K562 (cell line): Measurements from ENCODE around the gene ZNF648. TPM values are rescaled to one million over a fixed set of nuclear protein-coding genes. Genes with fewer than 3 reads are reported as not detected.

Source experiments
- ATAC-seq: fragments of 200-7000 bp; cut with Tn5 transposase; 3 replicates; pipeline ENCODE4 v1.9.1; 2020; ENCODE audit warnings: moderate library complexity
- BruUV-seq: library from RNA; stranded (reverse); fragments of 400-500 nt; replicated peaks from 2 replicates; lab custom pipeline; 2021; lab: Mats Ljungman, UMichigan
- CTCF ChIA-PET: fragments of 300-600 bp; formaldehyde crosslinking; extraction: SDS; loops from one replicate; lab custom pipeline; 2021; ENCODE audit warnings: low intra/inter-chr PET ratio; lab: Yijun Ruan, JAX
- POLR2A ChIA-PET: fragments of 300-600, 350-650 bp; sonication (Branson Sonifier 250); formaldehyde crosslinking; extraction: SDS; loops from one replicate; lab custom pipeline; 2021; ENCODE audit warnings: antibody characterized with exemption, inconsistent platforms; lab: Yijun Ruan, JAX
- DNase-seq, 4 experiments: peaks; one replicate each; pipeline versions ENCODE4 v3.0.0 to v3.0.0-alpha.2; 2011 to 2018; ENCODE audit warnings: low spot score in 3 of 4, mixed read lengths in 3 of 4; ENCODE audit errors: extremely low read depth in 1 of 4
- FAIRE-seq: peaks from 2 replicates; lab custom pipeline; 2011; peaks lifted over from hg19 to GRCh38; lab: Jason Lieb, UNC
- H2AFZ ChIP-seq: 2 replicates; pipeline ENCODE4 v1.6.0; 2011; ENCODE audit warnings: low read depth, low read length, control low read depth, inconsistent platforms
- H3K27ac ChIP-seq: fragments of 200-600 bp; 3 replicates; pipeline ENCODE4 v1.8.0; 2011; ENCODE audit warnings: low read depth, mild to moderate bottlenecking, control low read depth, inconsistent platforms, low read length, moderate library complexity, mixed read lengths; ENCODE audit errors: extremely low read depth
- H3K27me3 ChIP-seq, 2 experiments: fragments of 300-600 bp in 1 of 2; 2 replicates in 1 of 2; 3 replicates in 1 of 2; pipeline versions ENCODE4 v1.6.0 to v1.8.0; 2011; ENCODE audit warnings: inconsistent platforms in 2 of 2, low read length in 2 of 2, mild to moderate bottlenecking in 1 of 2, mixed read lengths in 1 of 2, moderate library complexity in 1 of 2; ENCODE audit not compliant: control insufficient read depth in 2 of 2, insufficient read depth in 2 of 2
- H3K36me3 ChIP-seq: fragments of 300-600 bp; 3 replicates; pipeline ENCODE4 v1.8.0; 2011; ENCODE audit warnings: mild to moderate bottlenecking, low read length, inconsistent platforms; ENCODE audit not compliant: control insufficient read depth, insufficient read depth
- H3K4me1 ChIP-seq, 2 experiments: fragments of 200-600 bp in 1 of 2; replicated peaks in 1 of 2; 2 replicates in 1 of 2; 3 replicates in 1 of 2; pipeline versions ENCODE4 v1.5.1 to v1.8.0; 2011; ENCODE audit warnings: inconsistent platforms in 2 of 2, low read length in 2 of 2, mild to moderate bottlenecking in 1 of 2, mixed read lengths in 1 of 2, moderate library complexity in 1 of 2; ENCODE audit not compliant: control insufficient read depth in 2 of 2, insufficient read depth in 2 of 2
- H3K4me2 ChIP-seq: 2 replicates; pipeline ENCODE4 v1.6.1; 2011; ENCODE audit warnings: low read length, control low read depth, inconsistent platforms, mixed read lengths; ENCODE audit not compliant: insufficient read depth
- H3K4me3 ChIP-seq: fragments of 200-600 bp; sonication (generic), shearing (Covaris generic); 2 replicates; pipeline ENCODE4 v1.5.1; 2016; ENCODE audit warnings: control low read depth, inconsistent platforms
- H3K79me2 ChIP-seq: fragments of 200-600 bp; 3 replicates; pipeline ENCODE4 v1.8.0; 2011; ENCODE audit warnings: low read length, inconsistent platforms; ENCODE audit not compliant: control insufficient read depth, insufficient read depth
- H3K9ac ChIP-seq, 2 experiments: 2 replicates each; pipeline versions ENCODE4 v1.6.0 to v1.6.1; 2011; ENCODE audit warnings: low read depth in 2 of 2, low read length in 2 of 2, control low read depth in 1 of 2, inconsistent platforms in 1 of 2, mild to moderate bottlenecking in 1 of 2, mixed read lengths in 1 of 2; ENCODE audit not compliant: insufficient read depth in 1 of 2
- H3K9me1 ChIP-seq: one replicate; pipeline ENCODE4 v1.6.0; 2011; ENCODE audit warnings: inconsistent platforms, mild to moderate bottlenecking, low read length, moderate library complexity; ENCODE audit not compliant: control insufficient read depth, insufficient read depth
- H3K9me3 ChIP-seq: replicated peaks from 2 replicates; pipeline ENCODE4 v1.5.1; 2011; ENCODE audit warnings: low read depth, low read length, inconsistent platforms; ENCODE audit not compliant: control insufficient read depth, insufficient read depth
- H4K20me1 ChIP-seq: replicated peaks from 2 replicates; pipeline ENCODE4 v1.6.1; 2011; ENCODE audit warnings: low read length, inconsistent platforms, mixed read lengths; ENCODE audit not compliant: control insufficient read depth, insufficient read depth
- EZH2 ChIP-seq: IDR thresholded peaks from 2 replicates; pipeline ENCODE4 v1.6.1; 2012; ENCODE audit warnings: low read depth, mild to moderate bottlenecking, inconsistent platforms, low read length, borderline replicate concordance
- FOXA1 ChIP-seq: fragments of 450-650 bp; IDR thresholded peaks from 2 replicates; pipeline ENCODE4 v1.6.1; 2016; ENCODE audit warnings: mild to moderate bottlenecking, borderline replicate concordance
- FOXK2 ChIP-seq, 2 experiments: fragments of 450-650 bp; IDR thresholded peaks in 1 of 2; conservative IDR thresholded peaks in 1 of 2; 2 replicates each; pipeline ENCODE4 v1.6.1; 2016; ENCODE audit warnings: low read depth in 2 of 2, mild to moderate bottlenecking in 1 of 2
- GTF2A2 ChIP-seq: IDR thresholded peaks from 2 replicates; pipeline ENCODE4 v1.6.1; 2016; ENCODE audit warnings: mild to moderate bottlenecking, missing genetic modification characterization, missing compliant biosample characterization
- HOXB6 ChIP-seq: fragments of 250-450 bp; sonication (Bioruptor Pico); IDR thresholded peaks from 2 replicates; pipeline ENCODE4 v1.5.1; 2022; ENCODE audit warnings: mild to moderate bottlenecking, borderline replicate concordance
- KDM2B ChIP-seq: fragments of 250-450 bp; sonication (Bioruptor Pico); IDR thresholded peaks from 2 replicates; pipeline ENCODE4 v1.8.0; 2021; ENCODE audit warnings: mild to moderate bottlenecking, moderate library complexity
- LCOR ChIP-seq: sonication (generic); formaldehyde crosslinking; IDR thresholded peaks from 2 replicates; pipeline ENCODE4 v1.8.0; 2022; ENCODE audit warnings: mild to moderate bottlenecking, missing genetic modification reagents
- MECOM ChIP-seq: fragments of 250-450 bp; sonication (Bioruptor Pico); IDR thresholded peaks from 2 replicates; pipeline ENCODE4 v1.8.0; 2022; ENCODE audit warnings: inconsistent platforms
- MEF2D ChIP-seq: conservative IDR thresholded peaks from 2 replicates; pipeline ENCODE4 v1.6.1; 2016; ENCODE audit warnings: low read depth, missing genetic modification characterization, missing compliant biosample characterization
- MTA3 ChIP-seq: fragments of 450-650 bp; formaldehyde crosslinking; IDR thresholded peaks from 2 replicates; pipeline ENCODE4 v1.6.1; 2017; ENCODE audit warnings: mild to moderate bottlenecking, borderline replicate concordance
- MYNN ChIP-seq, 2 experiments: sonication (generic); formaldehyde crosslinking in 1 of 2; IDR thresholded peaks; 2 replicates each; pipeline versions ENCODE4 v1.5.0 to v1.6.1; 2016 to 2020; ENCODE audit warnings: antibody characterized with exemption in 1 of 2, missing genetic modification reagents in 1 of 2
- PTBP1 ChIP-seq: fragments of 200-400 bp; formaldehyde crosslinking; IDR thresholded peaks from 2 replicates; pipeline ENCODE4 v1.6.1; 2017; ENCODE audit warnings: low read depth, low read length
- RBM39 ChIP-seq: fragments of 200-400 bp; formaldehyde crosslinking; optimal IDR thresholded peaks from 2 replicates; pipeline ENCODE3; 2018; ENCODE audit warnings: low read depth, low read length
- SRSF3 ChIP-seq: fragments of 200-400 bp; formaldehyde crosslinking; IDR thresholded peaks from 2 replicates; pipeline ENCODE4 v1.6.1; 2016; ENCODE audit warnings: mild to moderate bottlenecking, low read length, moderate library complexity; ENCODE audit not compliant: insufficient read depth
- SUPT5H ChIP-seq: fragments of 450-650 bp; IDR thresholded peaks from 2 replicates; pipeline ENCODE4 v1.6.1; 2016
- TCF7L2 ChIP-seq: fragments of 150-350 bp; IDR thresholded peaks from 2 replicates; pipeline ENCODE4 v1.6.1; 2016; ENCODE audit warnings: low read depth, mild to moderate bottlenecking, low read length, moderate library complexity
- ZBTB1 ChIP-seq: sonication (generic); formaldehyde crosslinking; IDR thresholded peaks from 2 replicates; pipeline ENCODE4 v1.8.1; 2023; ENCODE audit warnings: missing genetic modification reagents, low read depth, mild to moderate bottlenecking, borderline replicate concordance
- ZNF75A ChIP-seq: fragments of 450-650 bp; formaldehyde crosslinking; IDR thresholded peaks from 2 replicates; pipeline ENCODE4 v1.4.0; 2020; ENCODE audit warnings: mild to moderate bottlenecking
- WGBS: fragments of 100-300 bp; shearing (Covaris generic); methylation state at CpG from one replicate; pipeline ENCODE4 v1.1.6; 2016; ENCODE audit warnings: low coverage, mixed read lengths; ENCODE audit not compliant: insufficient coverage; ENCODE audit errors: missing lambda C conversion rate; 5-methylcytosine and 5-hydroxymethylcytosine counted together
- in situ Hi-C: fragments of 300-500 bp; cut with MboI; formaldehyde crosslinking; loops from 4 replicates; pipeline ENCODE4 v1.15.0; 2018; ENCODE audit warnings: inconsistent platforms, mixed read lengths
- intact Hi-C: fragments of 100-400 bp; cut with micrococcal nuclease; formaldehyde crosslinking; loops from 2 replicates; pipeline ENCODE4 v1.14.2; 2022
- polyA plus RNA-seq, 8 experiments: library from polyadenylated mRNA; depleted of rRNA in 4 of 8; stranded (reverse) in 5 of 8; unstranded in 3 of 8; fragments of >200 nt; fragmentation: Nextera tagmentation in 2 of 8; fragmentation: Illumina TruSeq in 1 of 8; extraction: Ambion mirVana in 2 of 8; extraction: Trizol in 1 of 8; gene quantifications; 2 replicates each; pipeline versions ENCODE4 v1.2.1 to v1.2.3, GENCODE V29; 2011 to 2014; ENCODE audit warnings: inconsistent platforms in 1 of 8, missing spikeins in 1 of 8
- total RNA-seq, 7 experiments: library from RNA; depleted of rRNA in 6 of 7; stranded (reverse); fragments of >200 nt in 6 of 7; fragmentation: Illumina TruSeq in 2 of 7; extraction: Trizol in 2 of 7; gene quantifications; 2 replicates each; pipeline versions ENCODE4 v1.2.1 to v1.2.3, GENCODE V29; 2011 to 2021; ENCODE audit warnings: low replicate concordance in 1 of 7
- TF ChIP-seq, protein P1 (sequence below): sonication (generic); formaldehyde crosslinking; IDR thresholded peaks from 2 replicates; pipeline ENCODE4 v1.8.1; 2023; ENCODE audit warnings: mild to moderate bottlenecking, missing genetic modification reagents, moderate library complexity
- TF ChIP-seq, protein P2 (sequence below): fragments of 450-650 bp; conservative IDR thresholded peaks from 2 replicates; pipeline ENCODE4 v1.6.1; 2016; ENCODE audit warnings: missing genetic modification characterization, low read depth, mild to moderate bottlenecking, control low read depth, missing compliant biosample characterization
- TF ChIP-seq, protein P3 (sequence below): sonication (generic); formaldehyde crosslinking; IDR thresholded peaks from 2 replicates; pipeline ENCODE4 v1.9.0; 2022; ENCODE audit warnings: mild to moderate bottlenecking, missing genetic modification reagents

ZNF648 gene
- total and polyA plus RNA-seq, 9 of the 15 experiments (the other 6 are each of a cell fraction or from before 2014, with no cell fraction given) = 0.06 to 0.27 (median 0.18) TPM; not detected in 2

- TF ChIP-seq, protein P1, sequence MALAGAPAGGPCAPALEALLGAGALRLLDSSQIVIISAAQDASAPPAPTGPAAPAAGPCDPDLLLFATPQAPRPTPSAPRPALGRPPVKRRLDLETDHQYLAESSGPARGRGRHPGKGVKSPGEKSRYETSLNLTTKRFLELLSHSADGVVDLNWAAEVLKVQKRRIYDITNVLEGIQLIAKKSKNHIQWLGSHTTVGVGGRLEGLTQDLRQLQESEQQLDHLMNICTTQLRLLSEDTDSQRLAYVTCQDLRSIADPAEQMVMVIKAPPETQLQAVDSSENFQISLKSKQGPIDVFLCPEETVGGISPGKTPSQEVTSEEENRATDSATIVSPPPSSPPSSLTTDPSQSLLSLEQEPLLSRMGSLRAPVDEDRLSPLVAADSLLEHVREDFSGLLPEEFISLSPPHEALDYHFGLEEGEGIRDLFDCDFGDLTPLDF = no peak
- TF ChIP-seq ZBTB1 (CRISPR knock-in tag) = no peak
- TF ChIP-seq SUPT5H = no peak
- TF ChIP-seq, protein P2, sequence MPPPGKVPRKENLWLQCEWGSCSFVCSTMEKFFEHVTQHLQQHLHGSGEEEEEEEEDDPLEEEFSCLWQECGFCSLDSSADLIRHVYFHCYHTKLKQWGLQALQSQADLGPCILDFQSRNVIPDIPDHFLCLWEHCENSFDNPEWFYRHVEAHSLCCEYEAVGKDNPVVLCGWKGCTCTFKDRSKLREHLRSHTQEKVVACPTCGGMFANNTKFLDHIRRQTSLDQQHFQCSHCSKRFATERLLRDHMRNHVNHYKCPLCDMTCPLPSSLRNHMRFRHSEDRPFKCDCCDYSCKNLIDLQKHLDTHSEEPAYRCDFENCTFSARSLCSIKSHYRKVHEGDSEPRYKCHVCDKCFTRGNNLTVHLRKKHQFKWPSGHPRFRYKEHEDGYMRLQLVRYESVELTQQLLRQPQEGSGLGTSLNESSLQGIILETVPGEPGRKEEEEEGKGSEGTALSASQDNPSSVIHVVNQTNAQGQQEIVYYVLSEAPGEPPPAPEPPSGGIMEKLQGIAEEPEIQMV (tag) = no peak
- TF ChIP-seq, all 486 proteins: peak for 0
Measured at GRCh38 chr1:182093781-182094180, 32.3 kb upstream of the ZNF648 start (continued).

DNA sequence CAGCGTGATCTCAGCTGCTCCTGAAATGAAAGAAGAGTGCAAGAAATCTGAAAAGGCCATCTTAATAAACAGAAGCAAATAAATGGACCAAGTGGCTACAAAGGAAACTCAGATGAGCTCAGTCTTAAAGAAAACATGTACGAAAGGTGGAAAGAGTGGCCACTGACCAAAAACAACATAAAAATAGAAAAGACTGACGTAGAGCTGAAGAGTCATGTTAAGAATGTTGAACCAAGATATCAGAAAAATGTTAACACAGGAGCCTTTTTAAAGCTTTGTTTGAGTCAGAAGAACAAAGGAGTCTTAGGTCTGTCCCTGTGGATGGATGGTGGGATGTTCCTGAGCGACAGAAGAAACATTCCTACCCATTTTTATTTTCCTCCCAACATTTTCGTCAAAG, 30.8 kb upstream of the ZNF648 start:
- H2AFZ ChIP-seq = no peak overlapping the region
- H3K9me1 ChIP-seq = no peaks in the 10 kb centered on the region
- DNase-seq = no peak
- BruUV-seq = no TSS peak
- no peak for FAIRE-seq
- ATAC-seq = no peak
- WGBS = 1% methylated on average over 5 of the region's 5 CpGs
- in situ Hi-C loops = no loop called here
- H3K9ac ChIP-seq = no peak overlapping the region
- H4K20me1 ChIP-seq = no peaks in the 10 kb centered on the region
- intact Hi-C loops = no loop called here
- peaks cover 28 to 59% of the 10 kb centered on the region in 2 experiments; a peak in 4 of 5 replicates for H3K27me3 ChIP-seq
- H3K4me3 ChIP-seq = no peak overlapping the region
- no peaks in the 10 kb centered on the region for H3K79me2 ChIP-seq
- no peak overlapping the region for H3K27ac ChIP-seq
- no peaks in the 10 kb centered on the region for H3K9me3 ChIP-seq
- H3K4me2 ChIP-seq = no peak overlapping the region
- peaks cover 6 to 9% of the 10 kb centered on the region in 2 experiments; a peak in 3 of 5 replicates for H3K4me1 ChIP-seq
- ChIA-PET CTCF (no interaction called here), POLR2A (interaction anchor here (0.9 to 1.3 kb wide), 3 partner anchors 22 to 297 kb away, joined by 3 to 4 read pairs (median 3); no protein-coding TSS in a partner anchor)
- no peaks in the 10 kb centered on the region for H3K36me3 ChIP-seq
- TF ChIP-seq KDM2B (CRISPR knock-in tag) (no peak), MYNN (IDR thresholded peaks at IDR 0.05) (no peak), MYNN (CRISPR knock-in tag; IDR thresholded peaks at IDR 0.05) (no peak), RBM39 (no peak), MTA3 (no peak), FOXK2 (conservative IDR thresholded peaks at IDR 0.05 in 1 of 2, IDR thresholded peaks at IDR 0.05 in 1 of 2; ENCODE audit: low read depth in 2 of 2) (no peak), ZBTB1 (CRISPR knock-in tag) (no peak), MEF2D (tag) (no peak), FOXA1 (no peak), GTF2A2 (tag) (no peak), LCOR (CRISPR knock-in tag) (no peak), HOXB6 (CRISPR knock-in tag) (no peak), EZH2 (no peak), TCF7L2 (no peak), MECOM (no peak), PTBP1 (no peak), SRSF3 (no peak), ZNF75A (CRISPR knock-in tag) (no peak)
- TF ChIP-seq, protein P3, sequence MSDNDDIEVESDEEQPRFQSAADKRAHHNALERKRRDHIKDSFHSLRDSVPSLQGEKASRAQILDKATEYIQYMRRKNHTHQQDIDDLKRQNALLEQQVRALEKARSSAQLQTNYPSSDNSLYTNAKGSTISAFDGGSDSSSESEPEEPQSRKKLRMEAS (CRISPR knock-in tag) = no peak
